ENCODE data around the gene UVSSA. TPM values are rescaled to one million over a fixed set of nuclear protein-coding genes. Genes with fewer than 3 reads are reported as not detected.

UVSSA gene
- total RNA-seq, 3 donors from 2014 or later, result 13.9 to 22.9 (median 14.3) TPM

DNA sequence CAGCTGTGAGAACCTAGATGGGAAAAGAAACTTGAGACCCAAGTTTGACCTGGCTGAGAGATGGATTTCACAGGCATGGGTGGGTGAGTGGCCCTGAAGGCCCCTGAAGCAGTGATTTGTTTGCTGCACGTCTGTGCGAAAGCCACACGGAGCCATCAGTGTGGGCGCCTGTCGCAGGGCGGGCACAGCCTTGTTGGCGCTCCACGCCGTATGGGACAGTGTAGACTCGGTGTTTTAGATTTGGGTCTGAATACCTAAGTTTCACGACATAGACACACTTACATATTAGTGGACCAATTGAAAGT is 21.9 kb upstream of the UVSSA start:
- DNase-seq (ENCODE audit: low spot score in 2 of 2), result no peak
- Histone ChIP-seq H3K27me3 (no peaks in the 10 kb centered on the region), H3K4me3 (no peak overlapping the region), H3K36me3 (no peaks in the 10 kb centered on the region), H3K27ac (no peak overlapping the region), H3K4me1 (no peaks in the 10 kb centered on the region), H3K9me3 (no peaks in the 10 kb centered on the region)
- TF ChIP-seq, protein P1, sequence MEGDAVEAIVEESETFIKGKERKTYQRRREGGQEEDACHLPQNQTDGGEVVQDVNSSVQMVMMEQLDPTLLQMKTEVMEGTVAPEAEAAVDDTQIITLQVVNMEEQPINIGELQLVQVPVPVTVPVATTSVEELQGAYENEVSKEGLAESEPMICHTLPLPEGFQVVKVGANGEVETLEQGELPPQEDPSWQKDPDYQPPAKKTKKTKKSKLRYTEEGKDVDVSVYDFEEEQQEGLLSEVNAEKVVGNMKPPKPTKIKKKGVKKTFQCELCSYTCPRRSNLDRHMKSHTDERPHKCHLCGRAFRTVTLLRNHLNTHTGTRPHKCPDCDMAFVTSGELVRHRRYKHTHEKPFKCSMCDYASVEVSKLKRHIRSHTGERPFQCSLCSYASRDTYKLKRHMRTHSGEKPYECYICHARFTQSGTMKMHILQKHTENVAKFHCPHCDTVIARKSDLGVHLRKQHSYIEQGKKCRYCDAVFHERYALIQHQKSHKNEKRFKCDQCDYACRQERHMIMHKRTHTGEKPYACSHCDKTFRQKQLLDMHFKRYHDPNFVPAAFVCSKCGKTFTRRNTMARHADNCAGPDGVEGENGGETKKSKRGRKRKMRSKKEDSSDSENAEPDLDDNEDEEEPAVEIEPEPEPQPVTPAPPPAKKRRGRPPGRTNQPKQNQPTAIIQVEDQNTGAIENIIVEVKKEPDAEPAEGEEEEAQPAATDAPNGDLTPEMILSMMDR (IDR thresholded peaks at IDR 0.05), result no peak
- TF ChIP-seq POLR2A (IDR thresholded peaks at IDR 0.05) (no peak), POLR2AphosphoS5 (IDR thresholded peaks at IDR 0.05) (no peak)
- intact Hi-C loops (cut with DNase I; ENCODE audit: low total_unique reads), result no loop called here

DNA sequence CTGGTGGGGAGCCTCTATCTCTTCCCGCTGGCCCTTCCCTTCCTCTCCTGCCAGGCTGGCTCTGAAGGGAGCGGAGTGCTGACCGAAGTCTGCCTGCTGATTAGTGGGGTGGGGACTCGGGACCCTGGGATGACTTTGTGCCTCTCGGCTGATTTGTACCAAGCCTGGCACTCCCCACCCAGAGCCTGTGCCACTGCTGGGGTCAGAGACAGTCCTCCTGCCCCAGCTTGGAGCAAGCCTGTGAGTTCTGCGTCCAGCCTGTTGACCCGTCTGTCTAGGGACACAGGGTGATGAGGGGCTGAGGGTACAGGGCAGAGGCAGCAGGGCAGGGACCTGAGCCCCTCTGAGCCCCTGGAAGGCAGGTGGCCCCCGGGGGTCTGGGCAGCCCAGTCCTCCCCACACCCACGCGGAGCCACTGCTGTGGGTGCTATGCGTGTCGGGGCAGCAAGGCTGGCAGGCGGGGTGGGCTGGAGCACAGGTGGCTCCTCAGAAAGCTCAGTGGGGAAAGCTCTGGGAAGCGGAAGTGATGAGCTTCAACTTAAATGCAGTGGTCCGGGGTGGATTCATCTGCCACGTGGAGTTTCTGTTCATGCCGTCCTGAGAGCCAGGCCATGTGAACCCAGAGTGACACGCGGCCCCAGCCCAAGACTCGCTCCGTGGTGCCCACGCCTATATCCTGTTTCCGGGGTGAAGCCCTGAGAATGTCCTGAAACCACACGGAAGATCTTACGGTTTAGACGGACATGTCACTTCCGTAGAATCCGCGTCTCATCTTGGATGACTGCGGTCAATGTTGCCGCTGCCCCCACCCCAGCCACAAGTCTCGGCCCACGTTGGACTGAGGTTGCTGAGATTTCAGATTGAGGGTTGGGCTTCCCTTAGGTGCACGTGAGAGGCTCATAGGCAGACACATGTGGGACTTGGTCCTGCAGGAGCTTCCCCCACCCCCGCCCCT is 21.1 kb upstream of the UVSSA start:
- Histone ChIP-seq H3K36me3 (no peaks in the 10 kb centered on the region), H3K9me3 (no peaks in the 10 kb centered on the region), H3K27me3 (no peaks in the 10 kb centered on the region), H3K4me1 (no peaks in the 10 kb centered on the region), H3K27ac (no peak overlapping the region), H3K4me3 (no peak overlapping the region)
- TF ChIP-seq POLR2A (IDR thresholded peaks at IDR 0.05) (no peak), POLR2AphosphoS5 (IDR thresholded peaks at IDR 0.05) (no peak)
- TF ChIP-seq, protein P1 (IDR thresholded peaks at IDR 0.05), result no peak
- intact Hi-C loops (cut with DNase I; ENCODE audit: low total_unique reads), result no loop called here
- DNase-seq (ENCODE audit: low spot score in 2 of 2), result no peak

DNA sequence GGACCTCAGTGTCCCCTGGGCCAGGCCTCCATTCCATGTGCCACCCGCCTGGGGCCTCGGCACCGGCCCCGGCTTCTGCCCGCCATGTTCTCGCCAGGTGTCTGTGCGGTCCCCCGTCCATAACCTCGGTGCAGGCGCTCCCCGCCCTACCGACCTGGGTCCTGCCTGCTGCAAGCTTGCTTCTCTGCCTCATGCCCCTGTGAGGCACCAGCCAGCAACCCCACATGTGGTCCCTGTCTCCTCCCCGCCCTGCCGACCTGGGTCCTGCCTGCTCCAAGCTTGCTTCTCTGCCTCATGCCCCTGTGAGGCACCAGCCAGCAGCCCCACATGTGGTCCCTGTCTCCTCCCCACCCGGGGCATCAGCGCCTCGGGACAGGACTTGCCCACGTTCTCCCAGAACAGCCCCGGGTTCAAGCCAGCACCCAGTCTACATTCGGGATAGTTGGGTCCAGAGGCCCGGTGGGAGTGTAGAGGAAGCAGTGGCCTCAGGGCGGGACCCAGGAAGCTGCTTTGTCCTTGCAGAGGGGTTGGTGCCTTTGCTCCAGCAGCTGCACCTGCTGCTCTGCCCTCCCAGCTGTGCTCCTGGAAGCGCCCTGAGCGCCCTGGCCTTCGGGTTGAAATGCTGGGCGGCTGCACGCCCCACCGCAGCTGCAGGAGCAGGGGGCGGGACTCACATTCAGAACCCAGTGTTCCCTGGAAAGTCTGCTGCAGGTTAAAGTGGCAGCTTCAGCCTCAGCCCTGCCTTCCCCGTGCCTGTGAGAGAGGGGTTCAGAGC is 20.1 kb upstream of the UVSSA start:
- intact Hi-C loops (cut with DNase I; ENCODE audit: low total_unique reads), result no loop called here
- DNase-seq (ENCODE audit: low spot score in 2 of 2), result no peak
- TF ChIP-seq POLR2A (IDR thresholded peaks at IDR 0.05), result no peak
- TF ChIP-seq, protein P1 (IDR thresholded peaks at IDR 0.05), result no peak
- no peak for TF ChIP-seq POLR2AphosphoS5 (IDR thresholded peaks at IDR 0.05)
- no peaks in the 10 kb centered on the region for H3K27me3 ChIP-seq
- no peaks in the 10 kb centered on the region for H3K36me3 ChIP-seq
- H3K4me3 ChIP-seq, result no peak overlapping the region
- H3K9me3 ChIP-seq, result no peaks in the 10 kb centered on the region
- no peaks in the 10 kb centered on the region for H3K4me1 ChIP-seq
- H3K27ac ChIP-seq, result no peak overlapping the region

DNA sequence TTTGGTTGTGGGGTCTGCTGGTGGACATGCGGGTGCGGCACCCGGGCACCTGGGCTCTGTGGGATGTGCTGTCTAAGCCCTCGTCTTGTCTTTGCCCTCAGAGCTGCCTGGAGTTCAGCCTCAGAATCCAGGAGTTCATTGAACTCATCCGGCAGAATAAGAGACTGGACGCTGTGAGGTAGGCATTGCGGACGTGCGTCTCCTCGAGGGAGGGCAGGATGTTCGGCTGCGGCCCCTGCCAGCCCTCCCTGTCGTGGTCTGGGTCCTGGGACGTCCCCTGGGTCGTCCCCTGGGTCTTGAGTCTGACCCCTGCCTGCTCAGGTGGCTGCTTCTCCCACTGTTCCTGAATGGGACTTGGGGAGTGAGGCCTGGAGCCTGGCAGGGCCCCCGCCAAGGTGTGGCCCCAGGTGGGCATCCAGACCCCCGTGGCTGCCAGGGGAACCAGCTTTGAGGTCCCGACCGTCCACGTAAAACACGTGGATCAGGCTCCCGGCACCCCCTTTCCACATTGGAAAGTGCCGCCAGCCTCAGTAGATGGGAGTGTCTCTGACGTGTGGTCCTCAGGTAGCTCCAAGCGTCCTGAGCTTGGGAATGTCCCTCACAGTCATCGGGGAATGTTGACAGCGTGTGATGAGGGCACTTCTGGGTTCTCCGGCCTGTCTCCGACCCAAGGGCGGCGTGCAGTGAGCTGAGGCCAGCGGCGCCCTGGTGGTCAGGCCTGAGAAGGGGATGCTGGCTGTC is 19.3 kb upstream of the UVSSA start:
- H3K4me3 ChIP-seq, result no peak overlapping the region
- intact Hi-C loops (cut with DNase I; ENCODE audit: low total_unique reads), result no loop called here
- DNase-seq (ENCODE audit: low spot score in 2 of 2), result no peak
- H3K36me3 ChIP-seq, result no peaks in the 10 kb centered on the region
- H3K4me1 ChIP-seq, result no peaks in the 10 kb centered on the region
- TF ChIP-seq, protein P1 (IDR thresholded peaks at IDR 0.05), result no peak
- TF ChIP-seq POLR2AphosphoS5 (IDR thresholded peaks at IDR 0.05) (no peak), POLR2A (IDR thresholded peaks at IDR 0.05) (no peak)
- no peaks in the 10 kb centered on the region for H3K9me3 ChIP-seq
- H3K27me3 ChIP-seq, result no peaks in the 10 kb centered on the region
- H3K27ac ChIP-seq, result no peak overlapping the region

Data from breast epithelium (tissue), 4 donors.